HK-2 (cell line): Measurements from ENCODE around the gene SLC16A3.
A peak's percentile ranks its signal among the peaks of the same experiment; 100 is the strongest.

ENCODE experiments used
- DNase-seq: peaks from one replicate; pipeline ENCODE4 v3.0.0-alpha.2; 2018; ENCODE audit not compliant: unreplicated experiment

Gene SLC16A3

GRCh38 chr17:82236142-82236971 lies 7.5 kb downstream of the SLC16A3 start:
- DNase-seq, result no peak

- no peak for DNase-seq
These were observed 8.4 kb downstream of the SLC16A3 start for GRCh38 chr17:82237083-82237745.

GRCh38 chr17:82237746-82238471 lies 9.1 kb downstream of the SLC16A3 start:
- no peak for DNase-seq

- DNase-seq, result peak; percentile 89
These were observed 9.8 kb downstream of the SLC16A3 start for GRCh38 chr17:82238472-82239201.

- no peak for DNase-seq
These were observed 10.6 kb downstream of the SLC16A3 start for GRCh38 chr17:82239401-82239925.

- DNase-seq, result no peak
These were observed 11.2 kb downstream of the SLC16A3 start for GRCh38 chr17:82239926-82240505.

- DNase-seq, result peak; percentile 58
These were observed 11.8 kb downstream of the SLC16A3 start for GRCh38 chr17:82240506-82241182.

GRCh38 chr17:82241183-82241925 lies 12.5 kb downstream of the SLC16A3 start:
- peak; percentile 96 for DNase-seq

GRCh38 chr17:82241926-82242697 lies 13.3 kb downstream of the SLC16A3 start:
- no peak for DNase-seq

GRCh38 chr17:82242698-82242976 lies 13.8 kb downstream of the SLC16A3 start:
- no peak for DNase-seq

- DNase-seq, result peak; percentile 74
These were observed 14.3 kb downstream of the SLC16A3 start for GRCh38 chr17:82242977-82243647.

- no peak for DNase-seq
These were observed 15.0 kb downstream of the SLC16A3 start for GRCh38 chr17:82243648-82244412.

- DNase-seq, result no peak
These were observed 15.7 kb downstream of the SLC16A3 start for GRCh38 chr17:82244413-82245133.

- no peak for DNase-seq
These were observed 16.5 kb downstream of the SLC16A3 start for GRCh38 chr17:82245134-82246039.

GRCh38 chr17:82246040-82246364 lies 17.2 kb downstream of the SLC16A3 start:
- no peak for DNase-seq

GRCh38 chr17:82246365-82247181 lies 17.7 kb downstream of the SLC16A3 start:
- peak; percentile 82 for DNase-seq
